Naive thymus-derived CD4-positive, alpha-beta T cell (primary cell): ENCODE results near the gene NANOS3. TPM values are rescaled to one million over a fixed set of nuclear protein-coding genes. Genes with fewer than 3 reads are reported as not detected.

ENCODE experiments used
- ATAC-seq: fragments of 150-1000 bp; cut with Tn5 transposase; 2 replicates; pipeline ENCODE4 v1.10.0; 2021; ENCODE audit warnings: mild to moderate bottlenecking, moderate library complexity
- CTCF ChIA-PET: fragments of 350-600 bp; sonication (Branson Sonifier 250); formaldehyde crosslinking; loops from one replicate; lab custom pipeline; 2021; ENCODE audit warnings: antibody characterized with exemption; lab: Charles Lee
- POLR2A ChIA-PET: fragments of 350-600 bp; sonication (Branson Sonifier 250); formaldehyde crosslinking; loops from one replicate; lab custom pipeline; 2021; ENCODE audit warnings: antibody characterized with exemption, inconsistent platforms; lab: Charles Lee
- DNase-seq, 9 donors: peaks; one replicate each; pipeline versions ENCODE4 v3.0.0 to v3.0.0-alpha.2; 2020 to 2022; ENCODE audit warnings: mixed read lengths in 1 of 9
- H3K27ac ChIP-seq: one replicate; pipeline ENCODE4 v1.7.0; 2013; ENCODE audit warnings: mild to moderate bottlenecking, low read depth, low read length, moderate library complexity
- H3K27me3 ChIP-seq, 2 donors: one replicate each; pipeline ENCODE4 v1.7.0; 2013; ENCODE audit warnings: low read length in 2 of 2, mild to moderate bottlenecking in 2 of 2, moderate library complexity in 2 of 2; ENCODE audit not compliant: control insufficient read depth in 2 of 2, insufficient read depth in 2 of 2
- H3K36me3 ChIP-seq, 3 experiments: 1 replicate in 2 of 3; 2 replicates in 1 of 3; pipeline ENCODE4 v1.7.0; 2013; ENCODE audit warnings: low read length in 3 of 3, mild to moderate bottlenecking in 3 of 3, moderate library complexity in 1 of 3; ENCODE audit not compliant: insufficient read depth in 3 of 3, control insufficient read depth in 2 of 3
- H3K4me1 ChIP-seq, 2 donors: one replicate each; pipeline ENCODE4 v1.7.0; 2013; ENCODE audit warnings: low read length in 2 of 2, mild to moderate bottlenecking in 2 of 2, moderate library complexity in 1 of 2; ENCODE audit not compliant: control insufficient read depth in 2 of 2, insufficient read depth in 2 of 2
- H3K4me3 ChIP-seq: 2 replicates; pipeline ENCODE4 v1.7.0; 2013; ENCODE audit warnings: mild to moderate bottlenecking, low read length
- H3K9me3 ChIP-seq, 3 experiments: 1 replicate in 2 of 3; 2 replicates in 1 of 3; pipeline ENCODE4 v1.7.0; 2013; ENCODE audit warnings: low read length in 3 of 3; ENCODE audit not compliant: control insufficient read depth in 2 of 3
- H3K27ac Mint-ChIP-seq, 9 donors: one replicate each; pipeline ENCODE4 v1.8.0; 2020 to 2022; ENCODE audit warnings: mixed read lengths in 9 of 9, mild to moderate bottlenecking in 8 of 9, moderate library complexity in 5 of 9, inconsistent platforms in 2 of 9
- H3K27me3 Mint-ChIP-seq, 5 donors: one replicate each; pipeline ENCODE4 v1.8.0; 2021 to 2022; ENCODE audit warnings: mixed read lengths in 5 of 5, mild to moderate bottlenecking in 1 of 5
- H3K36me3 Mint-ChIP-seq, 5 donors: one replicate each; pipeline ENCODE4 v1.8.0; 2020 to 2022; ENCODE audit warnings: mixed read lengths in 5 of 5, mild to moderate bottlenecking in 3 of 5, inconsistent platforms in 1 of 5
- H3K4me1 Mint-ChIP-seq, 7 donors: one replicate each; pipeline ENCODE4 v1.8.0; 2020 to 2022; ENCODE audit warnings: mixed read lengths in 7 of 7, mild to moderate bottlenecking in 3 of 7, inconsistent platforms in 1 of 7
- H3K4me3 Mint-ChIP-seq, 10 donors: one replicate each; pipeline ENCODE4 v1.8.0; 2020 to 2022; ENCODE audit warnings: mild to moderate bottlenecking in 10 of 10, mixed read lengths in 10 of 10, moderate library complexity in 6 of 10, inconsistent platforms in 2 of 10
- H3K9me3 Mint-ChIP-seq, 11 donors: one replicate each; pipeline ENCODE4 v1.8.0; 2020 to 2022; ENCODE audit warnings: mixed read lengths in 11 of 11, mild to moderate bottlenecking in 4 of 11, inconsistent platforms in 1 of 11, moderate library complexity in 1 of 11
- intact Hi-C, 2 donors: fragments of 100-400 bp; cut with micrococcal nuclease; formaldehyde crosslinking; loops; one replicate each; pipeline ENCODE4 v1.15.1; 2023
- polyA plus RNA-seq, 2 donors: library from polyadenylated mRNA; unstranded; fragments of 300-500 nt; fragmentation: Illumina TruSeq; gene quantifications; one replicate each; pipeline ENCODE4 v1.2.3, GENCODE V29; 2021
- total RNA-seq, 6 experiments: library from RNA in 5 of 6; stranded (reverse) in 5 of 6; gene quantifications; 1 replicate in 5 of 6; 2 replicates in 1 of 6; pipeline ENCODE4 v1.2.3 and lab custom pipeline; 2021 to 2026

Gene NANOS3
- total and polyA plus RNA-seq, 7 experiments from 2014 or later = 1.3 to 3.4 TPM; not detected in 5

DNA sequence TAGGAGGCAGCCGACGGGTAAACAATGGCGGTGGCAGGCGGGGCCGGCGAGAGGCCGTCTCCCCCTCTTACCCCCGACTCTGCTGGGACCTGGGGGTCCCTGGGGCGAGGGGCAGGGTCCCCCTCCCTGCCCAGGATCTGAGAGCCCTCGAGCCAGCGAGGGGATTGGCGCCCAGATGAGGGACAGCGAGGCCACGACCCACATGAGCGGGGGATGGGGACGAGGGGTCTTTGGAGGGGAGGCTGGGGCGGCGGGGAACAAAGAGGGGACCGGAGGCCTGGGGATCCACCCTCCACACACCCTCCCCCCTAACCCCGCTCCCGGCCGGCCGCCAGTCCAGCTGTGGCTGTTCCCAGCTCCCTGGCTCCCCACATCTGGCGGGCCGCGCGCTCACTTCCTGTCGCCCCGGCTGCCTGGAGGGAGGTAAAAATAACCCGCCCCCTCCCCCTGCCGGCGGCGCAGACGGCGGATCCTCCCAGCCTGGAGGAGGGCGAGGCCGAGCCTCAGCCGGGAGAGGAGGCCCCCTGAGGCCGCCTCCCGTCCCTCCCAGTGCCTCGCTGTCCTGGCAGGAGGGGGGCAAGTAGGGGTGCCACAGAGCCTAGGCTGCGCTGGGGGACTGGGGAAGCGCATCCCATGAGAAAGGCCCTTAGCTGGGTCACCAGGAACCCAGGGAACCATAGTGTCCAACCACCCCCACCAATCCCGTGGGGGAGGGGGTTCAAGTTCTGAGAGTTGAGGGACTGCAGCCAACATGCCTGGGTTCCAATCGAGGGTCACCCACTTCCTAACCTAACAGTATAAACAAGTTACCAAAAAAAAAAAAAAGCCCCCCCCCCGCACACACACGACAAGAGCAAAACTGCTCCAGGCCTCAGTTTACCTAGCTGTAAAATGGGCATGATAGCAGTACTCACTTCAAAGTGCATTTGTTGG, 29.3 kb upstream of the NANOS3 start:
- Mint-ChIP-seq H3K27ac (peak overlapping the region; percentile 99 to 100 (median 100)), H3K4me1 (peaks cover 17 to 60% (median 52%) of the 10 kb centered on the region in 7 donors), H3K36me3 (peaks cover 0 to 2% (median 0%) of the 10 kb centered on the region in 5 donors), H3K9me3 (peaks cover 0 to 7% (median 0%) of the 10 kb centered on the region in 11 donors), H3K4me3 (peak overlapping the region; percentile 82 to 96 (median 90)), H3K27me3 (peaks cover 0 to 3% (median 0%) of the 10 kb centered on the region in 5 donors)
- intact Hi-C loops = loop anchor here (1.0 to 10.0 kb wide), 14 partner anchors 8 to 1055 kb away; partner anchors contain the start of genes ADGRE5 (in 2 of the 2), TECR (in 2 of the 2), IER2 (in 1 of the 2) and JUNB (in 1 of the 2)
- ChIA-PET POLR2A (interaction anchor here (0.6 to 4.7 kb wide), 10 partner anchors 9 to 1677 kb away, joined by 3 to 20 read pairs (median 4); partner anchors contain the start of gene IL27RA), CTCF (interaction anchor here (1.1 to 5.9 kb wide), 4 partner anchors 11 to 66 kb away, joined by 3 to 37 read pairs (median 9); no protein-coding TSS in a partner anchor)
- peak; percentile 74 to 88 (median 79) for DNase-seq
- peaks cover 43 to 55% of the 10 kb centered on the region in 2 donors for H3K4me1 ChIP-seq
- H3K9me3 ChIP-seq = no peaks in the 10 kb centered on the region
- H3K27ac ChIP-seq = peak overlapping the region; percentile 95
- H3K27me3 ChIP-seq = no peaks in the 10 kb centered on the region
- H3K36me3 ChIP-seq = no peaks in the 10 kb centered on the region
- peak; percentile 34 for ATAC-seq
- peak overlapping the region; percentile 72 for H3K4me3 ChIP-seq

DNA sequence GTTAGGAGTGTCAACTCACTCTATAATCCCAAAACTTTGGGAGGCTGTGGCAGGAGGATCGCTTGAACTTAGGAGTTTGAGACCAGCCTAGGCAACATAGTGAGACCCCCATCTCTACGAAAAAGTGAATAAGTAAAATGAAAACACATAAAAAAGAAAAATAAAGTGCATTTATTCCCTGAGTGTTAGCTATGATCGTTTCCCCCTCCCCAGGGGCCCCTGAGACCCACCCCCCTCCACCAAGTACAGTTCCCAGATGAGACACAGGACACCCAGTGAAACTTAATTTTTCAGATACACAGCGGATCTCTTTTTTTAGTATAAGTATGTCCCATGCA, 28.6 kb upstream of the NANOS3 start:
- no peak overlapping the region for H3K4me3 ChIP-seq
- Mint-ChIP-seq H3K27me3 (peaks cover 0 to 3% (median 0%) of the 10 kb centered on the region in 5 donors), H3K36me3 (peaks cover 0 to 2% (median 0%) of the 10 kb centered on the region in 5 donors), H3K27ac (peak overlapping the region; percentile 80 to 100 (median 99)), H3K9me3 (peaks cover 0 to 7% (median 0%) of the 10 kb centered on the region in 11 donors), H3K4me3 (peak overlapping the region; percentile 18 to 96 (median 50)), H3K4me1 (peaks cover 17 to 60% (median 48%) of the 10 kb centered on the region in 7 donors)
- no peaks in the 10 kb centered on the region for H3K36me3 ChIP-seq
- ChIA-PET CTCF (interaction anchor here (1.1 to 5.9 kb wide), 3 partner anchors 14 to 66 kb away, joined by 3 to 37 read pairs (median 9); no protein-coding TSS in a partner anchor), POLR2A (interaction anchor here (0.6 to 4.7 kb wide), 9 partner anchors 9 to 183 kb away, joined by 3 to 20 read pairs (median 4); partner anchors contain the start of gene IL27RA)
- intact Hi-C loops = loop anchor here (5.0 to 10.0 kb wide), 5 partner anchors 534 to 1056 kb away; partner anchors contain the start of genes ADGRE5 (in 2 of the 2), IER2 (in 1 of the 2), JUNB (in 1 of the 2) and NACC1 (in 1 of the 2)
- no peak for ATAC-seq
- H3K27me3 ChIP-seq = no peaks in the 10 kb centered on the region
- peak overlapping the region; percentile 95 for H3K27ac ChIP-seq
- no peaks in the 10 kb centered on the region for H3K9me3 ChIP-seq
- peaks cover 40 to 51% of the 10 kb centered on the region in 2 donors for H3K4me1 ChIP-seq
- no peak for DNase-seq

DNA sequence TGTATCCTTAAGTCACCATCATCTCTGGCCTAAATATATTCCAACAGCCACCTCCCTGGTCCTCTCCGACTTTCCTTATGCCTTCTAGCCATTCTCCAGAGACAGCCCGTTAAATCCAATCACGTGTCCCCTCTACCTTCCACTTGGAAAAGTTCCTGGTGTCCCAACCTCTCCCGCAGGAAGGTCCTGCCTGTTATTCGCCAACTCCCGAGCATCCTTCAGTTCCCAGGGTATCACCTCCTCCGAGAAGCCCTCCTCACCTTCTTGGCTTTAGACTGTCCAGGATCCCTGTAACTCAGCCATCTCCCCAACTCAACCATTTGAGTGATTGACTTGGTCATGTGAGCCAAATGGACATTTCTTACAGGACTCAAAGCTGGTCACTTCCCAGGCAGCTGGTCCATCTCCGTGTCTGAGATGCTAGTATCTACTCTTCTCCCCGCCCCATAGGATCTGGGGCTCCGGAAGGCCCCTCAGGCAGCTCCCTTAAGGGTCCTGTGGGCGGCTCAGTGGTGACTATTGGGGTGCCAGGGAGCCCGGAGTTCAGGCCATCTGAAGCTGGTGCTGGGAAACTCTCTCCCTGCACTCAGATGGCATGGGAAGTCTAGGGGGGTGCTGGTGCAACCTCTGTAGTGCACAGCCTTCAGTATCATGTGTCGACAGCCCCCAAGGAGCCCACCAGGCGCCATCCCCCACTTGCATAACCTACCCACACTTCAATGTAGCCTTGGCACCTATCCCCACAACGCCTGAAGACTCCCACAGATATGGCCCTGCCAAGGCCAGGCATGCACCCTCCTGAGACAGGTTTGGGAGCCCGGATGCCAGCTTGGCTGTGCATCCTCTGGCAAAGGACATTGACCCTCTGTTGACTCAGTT, 27.9 kb upstream of the NANOS3 start:
- Histone ChIP-seq H3K4me3 (no peak overlapping the region), H3K27me3 (no peaks in the 10 kb centered on the region), H3K4me1 (peaks cover 33 to 43% of the 10 kb centered on the region in 2 donors), H3K9me3 (no peaks in the 10 kb centered on the region), H3K27ac (peak overlapping the region; percentile 95), H3K36me3 (no peaks in the 10 kb centered on the region)
- peaks cover 14 to 53% (median 40%) of the 10 kb centered on the region in 7 donors for H3K4me1 Mint-ChIP-seq
- POLR2A ChIA-PET = interaction anchor here (0.6 to 4.7 kb wide), 4 partner anchors 13 to 65 kb away, joined by 3 to 20 read pairs (median 11); partner anchors contain the start of gene ZSWIM4
- H3K36me3 Mint-ChIP-seq = peaks cover 0 to 2% (median 0%) of the 10 kb centered on the region in 5 donors
- CTCF ChIA-PET = interaction anchor here (0.6 to 5.9 kb wide), 4 partner anchors 13 to 1619 kb away, joined by 4 to 37 read pairs (median 7); no protein-coding TSS in a partner anchor
- DNase-seq (peak in 1 of 9 donors; percentile 11), ATAC-seq (no peak)
- H3K27me3 Mint-ChIP-seq = peaks cover 0 to 3% (median 0%) of the 10 kb centered on the region in 5 donors
- H3K9me3 Mint-ChIP-seq = peaks cover 0 to 7% (median 0%) of the 10 kb centered on the region in 11 donors
- peak overlapping the region in 9 of 10 donors; percentile 25 to 96 (median 52) for H3K4me3 Mint-ChIP-seq
- intact Hi-C loops = loop anchor here (5.0 to 10.0 kb wide), 5 partner anchors 533 to 1057 kb away; partner anchors contain the start of genes ADGRE5 (in 2 of the 2), IER2 (in 1 of the 2), JUNB (in 1 of the 2) and NACC1 (in 1 of the 2)
- peak overlapping the region; percentile 84 to 100 (median 88) for H3K27ac Mint-ChIP-seq

DNA sequence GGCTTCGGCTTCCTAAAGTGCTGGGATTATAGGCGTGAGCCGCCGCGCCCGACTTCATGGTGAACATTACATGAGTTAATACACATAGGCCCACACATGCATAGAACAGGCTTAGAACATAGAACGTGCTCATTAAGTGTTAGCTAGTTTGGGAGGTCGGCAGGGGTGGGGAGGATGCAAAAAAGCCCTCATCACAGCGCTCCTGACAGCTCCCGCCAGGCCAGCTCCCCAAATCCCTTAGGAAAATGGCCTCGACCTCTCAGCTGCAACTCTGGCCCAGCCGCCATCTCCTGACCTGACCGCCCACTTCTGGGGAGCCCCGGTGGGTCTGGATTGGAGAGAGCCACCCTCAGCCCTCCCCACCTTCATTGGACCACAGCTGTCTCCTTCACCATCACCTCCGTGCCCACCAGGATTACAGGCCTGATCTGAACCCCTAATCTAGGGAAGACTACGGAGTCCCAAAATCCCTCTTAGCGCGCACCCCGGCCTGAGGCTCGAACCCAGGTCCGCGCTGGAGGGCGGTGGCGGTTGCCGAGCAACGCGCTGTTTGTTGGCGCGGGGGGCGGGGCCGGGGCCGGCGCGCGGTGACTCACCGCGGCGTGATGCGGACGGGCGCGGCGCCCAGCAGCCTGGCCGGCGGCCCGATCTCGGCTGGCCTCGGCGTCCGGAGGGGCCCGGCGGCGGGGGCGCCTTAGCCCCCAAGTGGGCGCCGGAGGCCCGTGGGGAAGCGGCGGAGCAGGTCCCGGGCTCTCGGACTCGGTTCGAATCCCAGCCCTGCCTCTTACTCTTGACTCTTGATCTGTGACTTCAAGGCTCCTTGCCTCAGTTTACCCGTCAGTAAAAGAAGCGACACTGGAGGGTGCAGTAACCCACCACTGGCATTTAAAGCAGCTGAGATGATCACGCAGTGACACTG, 26.7 kb upstream of the NANOS3 start:
- ATAC-seq (peak; percentile 4), DNase-seq (peak in 3 of 9 donors; percentile 37 to 80 (median 73))
- Histone ChIP-seq H3K27ac (no peak overlapping the region), H3K36me3 (no peaks in the 10 kb centered on the region), H3K4me1 (peaks cover 24 to 33% of the 10 kb centered on the region in 2 donors), H3K27me3 (no peaks in the 10 kb centered on the region), H3K9me3 (no peaks in the 10 kb centered on the region), H3K4me3 (no peak overlapping the region)
- Mint-ChIP-seq H3K36me3 (peaks cover 0 to 2% (median 0%) of the 10 kb centered on the region in 5 donors), H3K27me3 (peaks cover 0 to 3% (median 0%) of the 10 kb centered on the region in 5 donors), H3K27ac (peak overlapping the region; percentile 75 to 100 (median 87)), H3K9me3 (peaks cover 0 to 7% (median 0%) of the 10 kb centered on the region in 11 donors), H3K4me3 (peak overlapping the region; percentile 45 to 78 (median 64)), H3K4me1 (peaks cover 8 to 41% (median 28%) of the 10 kb centered on the region in 7 donors)
- intact Hi-C loops = loop anchor here (1.0 to 10.0 kb wide), 6 partner anchors 11 to 1058 kb away; partner anchors contain the start of genes ADGRE5 (in 2 of the 2), IER2 (in 1 of the 2), JUNB (in 1 of the 2) and NACC1 (in 1 of the 2)
- POLR2A ChIA-PET = interaction anchor here (0.5 to 4.7 kb wide), 7 partner anchors 12 to 218 kb away, joined by 3 to 20 read pairs (median 7); partner anchors contain the start of gene ZSWIM4
- CTCF ChIA-PET = interaction anchor here (0.5 to 5.9 kb wide), 3 partner anchors 12 to 128 kb away, joined by 3 to 37 read pairs (median 5); no protein-coding TSS in a partner anchor
